BE2C (cell line): ENCODE measurements around the gene CDC42EP1.

ENCODE experiments used
- DNase-seq: peaks from one replicate; pipeline ENCODE4 v3.0.0-alpha.2; 2020
- H3K27me3 ChIP-seq: fragments of 250-450 bp; sonication (Bioruptor Pico); 2 replicates; pipeline ENCODE4 v1.5.1; 2020; ENCODE audit warnings: mild to moderate bottlenecking
- H3K36me3 ChIP-seq: fragments of 250-450 bp; sonication (Bioruptor Pico); 2 replicates; pipeline ENCODE4 v1.5.1; 2020; ENCODE audit warnings: mild to moderate bottlenecking
- H3K4me1 ChIP-seq: fragments of 250-450 bp; sonication (Bioruptor Pico); 2 replicates; pipeline ENCODE4 v1.5.1; 2020
- H3K4me3 ChIP-seq: 2 replicates; pipeline ENCODE4 v1.5.1; 2011; ENCODE audit warnings: low read depth, low read length
- H3K9me3 ChIP-seq: fragments of 250-450 bp; sonication (Bioruptor Pico); 2 replicates; pipeline ENCODE4 v1.5.1; 2020
- TF ChIP-seq, protein P1 (sequence below): IDR thresholded peaks from 2 replicates; pipeline ENCODE4 v1.5.1; 2012; ENCODE audit warnings: mild to moderate bottlenecking, low read depth, low read length

The CDC42EP1 gene

DNA sequence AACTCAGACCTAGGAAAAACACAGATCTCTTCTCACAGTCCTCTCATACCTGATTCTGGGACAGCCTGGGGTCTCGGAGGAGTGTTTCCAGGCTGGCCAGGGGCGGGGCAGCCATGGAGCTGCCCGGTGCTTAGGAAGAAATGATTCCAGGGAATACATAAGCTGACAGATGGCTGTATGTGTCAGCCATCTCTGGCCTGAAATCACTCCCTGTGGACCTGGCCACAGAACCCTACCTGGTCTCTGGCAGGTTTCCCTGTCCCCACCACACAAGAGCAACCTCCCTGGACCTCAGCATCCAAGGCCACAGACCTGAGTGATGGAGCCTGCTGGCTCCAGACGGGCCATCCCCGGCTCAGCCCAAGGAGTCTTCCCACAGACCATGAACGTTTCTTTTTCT lies 58.4 kb downstream of the CDC42EP1 start:
- peaks cover 21% of the 10 kb centered on the region for H3K36me3 ChIP-seq
- H3K9me3 ChIP-seq, result no peaks in the 10 kb centered on the region
- H3K4me3 ChIP-seq, result no peak overlapping the region
- TF ChIP-seq, protein P1, sequence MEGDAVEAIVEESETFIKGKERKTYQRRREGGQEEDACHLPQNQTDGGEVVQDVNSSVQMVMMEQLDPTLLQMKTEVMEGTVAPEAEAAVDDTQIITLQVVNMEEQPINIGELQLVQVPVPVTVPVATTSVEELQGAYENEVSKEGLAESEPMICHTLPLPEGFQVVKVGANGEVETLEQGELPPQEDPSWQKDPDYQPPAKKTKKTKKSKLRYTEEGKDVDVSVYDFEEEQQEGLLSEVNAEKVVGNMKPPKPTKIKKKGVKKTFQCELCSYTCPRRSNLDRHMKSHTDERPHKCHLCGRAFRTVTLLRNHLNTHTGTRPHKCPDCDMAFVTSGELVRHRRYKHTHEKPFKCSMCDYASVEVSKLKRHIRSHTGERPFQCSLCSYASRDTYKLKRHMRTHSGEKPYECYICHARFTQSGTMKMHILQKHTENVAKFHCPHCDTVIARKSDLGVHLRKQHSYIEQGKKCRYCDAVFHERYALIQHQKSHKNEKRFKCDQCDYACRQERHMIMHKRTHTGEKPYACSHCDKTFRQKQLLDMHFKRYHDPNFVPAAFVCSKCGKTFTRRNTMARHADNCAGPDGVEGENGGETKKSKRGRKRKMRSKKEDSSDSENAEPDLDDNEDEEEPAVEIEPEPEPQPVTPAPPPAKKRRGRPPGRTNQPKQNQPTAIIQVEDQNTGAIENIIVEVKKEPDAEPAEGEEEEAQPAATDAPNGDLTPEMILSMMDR, result no peak
- H3K4me1 ChIP-seq, result peaks cover under 1% of the 10 kb centered on the region
- no peak for DNase-seq
- no peaks in the 10 kb centered on the region for H3K27me3 ChIP-seq
